OCI-LY1 (cell line): ENCODE measurements around the gene ZBTB7A.

ENCODE experiments used
- H2AFZ ChIP-seq: fragments of 200-600 bp; sonication (generic), shearing (Covaris generic); 2 replicates; pipeline ENCODE4 v1.6.0; 2014; ENCODE audit warnings: antibody characterized with exemption, mild to moderate bottlenecking, low read length
- H3F3A ChIP-seq: fragments of 200-600 bp; sonication (generic), shearing (Covaris generic); 2 replicates; pipeline ENCODE4 v1.6.0; 2014; ENCODE audit warnings: mild to moderate bottlenecking, antibody characterized with exemption, low read length, moderate library complexity; ENCODE audit not compliant: insufficient read depth
- H3K27ac ChIP-seq: fragments of 200-600 bp; sonication (generic); 2 replicates; pipeline ENCODE4 v1.5.1; 2014; ENCODE audit warnings: low read length, mixed run types, mild to moderate bottlenecking, low read depth; ENCODE audit not compliant: poor library complexity, severe bottlenecking
- H3K27me3 ChIP-seq: fragments of 200-600 bp; sonication (generic); 2 replicates; pipeline ENCODE4 v1.6.0; 2014; ENCODE audit warnings: antibody characterized with exemption, mild to moderate bottlenecking, low read length, moderate library complexity; ENCODE audit not compliant: insufficient read depth
- H3K36me3 ChIP-seq: fragments of 200-600 bp; sonication (generic); 2 replicates; pipeline ENCODE4 v1.6.1; 2014; ENCODE audit warnings: mild to moderate bottlenecking, antibody characterized with exemption, low read length, moderate library complexity, mixed read lengths; ENCODE audit not compliant: insufficient read depth
- H3K4me1 ChIP-seq: fragments of 200-600 bp; sonication (generic); 2 replicates; pipeline ENCODE4 v1.5.1; 2014; ENCODE audit warnings: mild to moderate bottlenecking, low read length, moderate library complexity; ENCODE audit not compliant: insufficient read depth, severe bottlenecking
- H3K4me2 ChIP-seq: fragments of 200-600 bp; sonication (generic), shearing (Covaris generic); 2 replicates; pipeline ENCODE4 v1.6.1; 2014; ENCODE audit warnings: low read length
- H3K4me3 ChIP-seq: fragments of 200-600 bp; sonication (generic); 2 replicates; pipeline ENCODE4 v1.5.1; 2014; ENCODE audit warnings: low read length, low read depth, mild to moderate bottlenecking, mixed read lengths; ENCODE audit not compliant: poor library complexity, severe bottlenecking
- H3K79me2 ChIP-seq: fragments of 200-600 bp; shearing (Covaris generic); 2 replicates; pipeline ENCODE4 v1.6.1; 2016; ENCODE audit warnings: mixed run types, low read length, mixed read lengths; ENCODE audit not compliant: insufficient read depth
- H3K9ac ChIP-seq: fragments of 200-600 bp; sonication (generic), shearing (Covaris generic); 2 replicates; pipeline ENCODE4 v1.6.1; 2014; ENCODE audit warnings: mild to moderate bottlenecking, low read length, mixed read lengths
- H3K9me2 ChIP-seq: fragments of 200-600 bp; sonication (generic), shearing (Covaris generic); 2 replicates; pipeline ENCODE4 v1.6.1; 2014; ENCODE audit warnings: low read depth, mild to moderate bottlenecking, low read length, mixed read lengths
- H3K9me3 ChIP-seq: fragments of 200-600 bp; shearing (Covaris generic); 2 replicates; pipeline ENCODE4 v1.6.1; 2014; ENCODE audit warnings: low read length, mixed read lengths
- H4K20me1 ChIP-seq: fragments of 200-600 bp; sonication (generic), shearing (Covaris generic); 2 replicates; pipeline ENCODE4 v1.6.0; 2016; ENCODE audit warnings: mild to moderate bottlenecking, low read length; ENCODE audit not compliant: insufficient read depth
- CTCF ChIP-seq: fragments of 200-600 bp; sonication (generic), shearing (Covaris generic); IDR thresholded peaks from 2 replicates; pipeline ENCODE4 v1.5.1; 2017; ENCODE audit warnings: mild to moderate bottlenecking, antibody characterized with exemption, low read length, moderate library complexity, mixed read lengths
- EZH2 ChIP-seq: fragments of 200-600 bp; sonication (generic), shearing (Covaris generic); IDR thresholded peaks from 2 replicates; pipeline ENCODE4 v1.8.0; 2017; ENCODE audit warnings: borderline replicate concordance, mixed run types, mild to moderate bottlenecking, antibody characterized with exemption, low read length, moderate library complexity, mixed read lengths

ZBTB7A gene

DNA sequence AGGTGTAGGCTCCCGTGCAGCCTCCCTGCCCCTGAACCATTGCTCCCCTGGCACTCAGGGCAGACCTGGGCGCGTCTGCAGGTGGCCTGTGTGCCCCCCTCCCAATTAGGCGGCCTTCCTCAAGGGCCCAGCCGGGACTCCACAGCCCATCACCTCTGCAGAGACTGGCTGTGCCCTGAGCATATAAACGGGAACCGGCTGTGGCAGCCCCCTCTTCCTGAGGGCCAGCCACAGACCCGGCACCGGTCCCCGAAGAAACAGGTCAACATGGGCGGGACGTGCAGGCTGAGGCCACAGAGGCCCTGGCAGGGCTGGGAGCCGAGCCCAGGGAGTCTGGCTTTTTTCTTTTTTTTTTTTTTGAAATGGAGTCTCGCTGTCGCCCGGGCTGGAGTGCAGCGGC, 47.1 kb downstream of the ZBTB7A start:
- Histone ChIP-seq H3K4me1 (no peaks in the 10 kb centered on the region), H3K27me3 (no peaks in the 10 kb centered on the region), H3K9ac (no peak overlapping the region), H4K20me1 (no peaks in the 10 kb centered on the region), H3K9me2 (no peaks in the 10 kb centered on the region), H3K36me3 (peaks cover 51% of the 10 kb centered on the region), H2AFZ (no peak overlapping the region), H3K27ac (no peak overlapping the region), H3K4me2 (no peak overlapping the region), H3K79me2 (no peaks in the 10 kb centered on the region), H3F3A (no peaks in the 10 kb centered on the region), H3K9me3 (0 out of 2 replicates have a peak, but pooled peaks cover 4% of the 10 kb centered on the region), H3K4me3 (no peak overlapping the region)
- no peak for TF ChIP-seq EZH2
- TF ChIP-seq CTCF = no peak

DNA sequence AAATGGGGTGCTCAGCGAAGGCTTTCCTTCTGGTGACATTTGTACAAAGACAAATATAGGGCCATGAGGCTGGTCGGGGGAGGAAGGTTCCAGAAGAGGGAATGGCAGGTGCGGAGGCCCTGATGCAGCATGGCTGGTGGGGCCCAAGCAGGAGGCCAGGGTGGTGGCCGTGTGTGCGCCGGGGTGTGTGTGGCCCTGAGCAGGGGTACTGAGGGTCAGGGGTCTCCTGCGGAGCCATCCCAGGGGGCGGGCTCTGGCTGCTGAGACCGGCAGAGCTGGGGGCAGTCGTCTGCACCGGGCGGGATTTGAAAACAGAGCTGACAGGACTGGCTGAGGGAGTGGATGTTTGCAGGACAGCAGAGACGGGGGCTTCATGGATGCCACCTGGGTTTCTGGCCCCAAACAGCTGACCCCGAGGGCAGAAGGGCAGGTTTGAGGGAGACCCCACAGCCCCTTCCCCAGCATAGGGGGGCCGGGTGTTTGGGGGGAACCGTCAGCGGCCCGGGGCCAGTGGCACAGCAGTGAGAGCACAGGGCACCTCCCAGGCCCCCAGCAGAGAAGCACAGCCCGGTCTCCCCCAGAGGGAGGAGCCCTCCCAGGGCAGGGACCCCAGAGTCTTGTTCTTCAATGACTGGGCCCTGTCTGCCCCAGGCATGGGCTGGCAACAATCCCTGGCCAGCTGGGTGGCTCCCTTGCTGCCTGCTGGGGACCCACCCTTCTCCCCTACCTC, 47.8 kb downstream of the ZBTB7A start:
- Histone ChIP-seq H3F3A (no peaks in the 10 kb centered on the region), H2AFZ (no peak overlapping the region), H3K27ac (no peak overlapping the region), H3K27me3 (no peaks in the 10 kb centered on the region), H3K9me3 (0 out of 2 replicates have a peak, but pooled peaks cover 4% of the 10 kb centered on the region), H3K4me2 (no peak overlapping the region), H3K36me3 (peaks cover 53% of the 10 kb centered on the region), H3K79me2 (no peaks in the 10 kb centered on the region), H3K4me3 (no peak overlapping the region), H4K20me1 (no peaks in the 10 kb centered on the region), H3K9ac (no peak overlapping the region), H3K9me2 (no peaks in the 10 kb centered on the region), H3K4me1 (no peaks in the 10 kb centered on the region)
- TF ChIP-seq EZH2 = no peak
- no peak for TF ChIP-seq CTCF

DNA sequence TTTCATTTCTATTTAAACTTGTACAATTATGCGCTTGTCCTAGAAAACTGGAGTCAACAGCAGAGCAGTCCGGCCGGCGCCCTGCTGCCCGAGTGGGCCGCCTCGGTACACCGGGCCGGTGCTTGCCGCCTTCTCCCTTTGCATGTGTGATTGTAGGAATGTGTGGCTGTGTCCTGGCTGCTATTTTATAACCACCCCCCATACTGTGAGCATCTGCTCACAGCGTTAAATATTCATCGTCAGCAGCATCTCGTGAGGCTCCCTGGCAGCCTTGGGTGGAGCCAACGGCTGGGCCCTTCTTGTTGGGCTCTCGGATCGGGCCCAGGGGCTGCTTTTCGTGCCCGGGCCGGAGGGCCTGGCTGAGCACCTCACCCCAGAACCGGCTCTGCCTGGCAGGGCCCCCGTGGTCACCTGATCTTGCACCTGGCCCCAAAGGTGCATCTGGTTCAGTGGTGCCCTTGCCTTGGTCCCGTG, 48.5 kb downstream of the ZBTB7A start:
- Histone ChIP-seq H3K79me2 (no peaks in the 10 kb centered on the region), H3K36me3 (peaks cover 55% of the 10 kb centered on the region), H3K9ac (no peak overlapping the region)

More for the DNA sequence above, 48.5 kb downstream of the ZBTB7A start:
- no peak overlapping the region for H3K4me3 ChIP-seq
- TF ChIP-seq EZH2 = no peak
- TF ChIP-seq CTCF = no peak
- H3K27ac ChIP-seq = no peak overlapping the region
- no peaks in the 10 kb centered on the region for H3K27me3 ChIP-seq
- no peaks in the 10 kb centered on the region for H3K9me2 ChIP-seq
- H4K20me1 ChIP-seq = no peaks in the 10 kb centered on the region
- H3F3A ChIP-seq = no peaks in the 10 kb centered on the region
- 0 out of 2 replicates have a peak, but pooled peaks cover 4% of the 10 kb centered on the region for H3K9me3 ChIP-seq
- no peak overlapping the region for H2AFZ ChIP-seq
- H3K4me1 ChIP-seq = no peaks in the 10 kb centered on the region
- no peak overlapping the region for H3K4me2 ChIP-seq
